H7 (cell line): Measurements from ENCODE around the gene HYLS1. TPM values are rescaled to one million over a fixed set of nuclear protein-coding genes. Genes with fewer than 3 reads are reported as not detected.
A peak's percentile ranks its signal among the peaks of the same experiment; 100 is the strongest.

Experiments
- DNase-seq: peaks from one replicate; pipeline ENCODE4 v3.0.0; 2012
- H3K27me3 ChIP-seq: 2 replicates; pipeline ENCODE4 v1.6.0; 2011; ENCODE audit warnings: mild to moderate bottlenecking, low read length; ENCODE audit not compliant: control insufficient read depth, insufficient read depth
- H3K36me3 ChIP-seq: replicated peaks from 2 replicates; pipeline ENCODE4 v1.5.1; 2011; ENCODE audit warnings: low read length; ENCODE audit not compliant: control insufficient read depth, insufficient read depth
- H3K4me3 ChIP-seq: 2 replicates; pipeline ENCODE4 v1.5.1; 2011; ENCODE audit warnings: low read depth, mild to moderate bottlenecking, control low read depth, low read length, moderate library complexity; ENCODE audit not compliant: insufficient read depth
- total RNA-seq: library from RNA; depleted of rRNA; stranded (reverse); fragments of >200 nt; shearing (Covaris generic); gene quantifications from 2 replicates; pipeline ENCODE4 v1.2.3, GENCODE V29; 2014

Gene HYLS1
- total RNA-seq, 1 experiment from 2014 or later, result 11.5 TPM

DNA sequence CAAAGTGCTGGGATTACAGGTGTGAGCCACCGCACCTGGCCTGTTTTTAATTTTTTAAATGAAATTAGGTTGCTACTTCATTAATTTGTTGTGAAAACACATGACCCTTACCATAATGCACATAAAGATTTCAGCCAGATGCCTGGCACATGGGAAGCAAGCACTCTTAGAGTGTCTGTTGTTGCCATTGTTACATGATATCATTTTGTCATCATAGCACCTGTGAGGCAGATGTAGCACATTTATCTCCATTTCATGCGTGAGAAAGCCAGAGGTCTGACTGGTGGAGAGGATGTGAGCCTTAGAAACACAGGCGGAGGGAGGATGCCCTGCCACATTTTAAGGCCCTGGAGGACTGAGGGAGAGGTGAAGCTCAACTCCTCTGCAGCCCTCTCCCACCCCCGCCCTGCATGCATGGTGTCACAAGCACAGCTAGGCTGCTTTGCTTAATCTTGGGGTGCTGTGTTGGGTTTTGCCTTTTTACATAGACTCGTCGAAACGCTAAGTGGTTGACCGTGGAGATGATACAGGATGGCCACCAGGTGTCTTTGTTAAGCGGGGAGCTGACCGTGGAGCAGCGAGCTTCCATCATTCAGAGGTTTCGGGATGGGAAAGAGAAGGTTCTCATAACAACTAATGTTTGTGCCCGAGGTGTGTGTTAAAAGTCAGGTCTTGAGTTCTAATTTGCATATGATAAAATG is 30.8 kb downstream of the HYLS1 start:
- no peaks in the 10 kb centered on the region for H3K27me3 ChIP-seq
- DNase-seq, result peak; percentile 58
- H3K4me3 ChIP-seq, result no peak overlapping the region
- no peaks in the 10 kb centered on the region; the same call in 1 of the 2 replicates for H3K36me3 ChIP-seq

DNA sequence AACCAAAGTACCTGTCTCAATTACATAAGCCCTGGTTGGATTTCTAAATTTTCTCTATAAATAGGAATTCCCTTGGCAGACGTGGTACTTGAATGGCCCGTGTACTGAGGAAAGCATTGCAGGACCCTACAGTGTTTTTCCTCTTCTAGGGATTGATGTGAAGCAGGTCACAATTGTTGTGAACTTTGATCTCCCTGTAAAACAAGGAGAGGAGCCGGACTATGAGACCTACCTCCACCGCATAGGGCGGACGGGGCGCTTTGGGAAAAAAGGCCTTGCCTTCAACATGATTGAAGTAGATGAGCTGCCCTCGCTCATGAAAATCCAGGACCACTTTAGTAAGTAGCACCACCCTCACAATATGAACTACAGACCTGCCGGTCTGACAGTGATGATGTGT is 33.6 kb downstream of the HYLS1 start:
- Histone ChIP-seq H3K27me3 (no peaks in the 10 kb centered on the region), H3K4me3 (no peak overlapping the region), H3K36me3 (no peaks in the 10 kb centered on the region; the same call in 1 of the 2 replicates)
- no peak for DNase-seq

GRCh38 chr11:125922156-125922555 is 34.7 kb downstream of the HYLS1 start:
- H3K36me3 ChIP-seq, result no peaks in the 10 kb centered on the region; the same call in 1 of the 2 replicates
- no peaks in the 10 kb centered on the region for H3K27me3 ChIP-seq
- DNase-seq, result no peak
- H3K4me3 ChIP-seq, result no peak overlapping the region

DNA sequence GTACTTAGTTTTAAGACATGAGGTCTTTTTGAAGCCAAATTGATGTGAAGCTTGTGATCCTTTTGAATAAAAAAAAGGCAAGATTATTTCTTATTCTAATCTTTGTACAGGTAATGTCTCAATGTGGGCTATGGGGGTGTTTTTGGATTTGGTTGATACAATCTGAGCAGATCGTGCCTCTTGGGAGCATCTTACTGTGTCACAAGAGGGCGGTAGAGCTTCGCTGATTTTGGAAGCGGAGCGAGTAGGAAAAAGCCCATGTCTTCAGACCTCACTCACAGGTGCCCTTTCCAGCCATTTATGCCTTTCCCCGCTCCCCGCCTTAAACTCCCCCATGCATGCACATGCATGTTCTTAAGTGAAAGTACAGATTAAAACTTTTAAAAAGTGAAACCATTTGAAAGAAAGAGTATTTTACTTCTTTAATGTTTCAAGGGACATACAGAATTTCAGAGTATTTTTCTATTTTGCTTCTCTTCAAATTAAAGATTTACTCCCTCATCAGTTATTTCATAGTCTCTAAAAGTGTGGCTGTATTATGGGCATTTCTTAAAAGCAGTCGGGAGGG is 35.6 kb downstream of the HYLS1 start:
- peak; percentile 82 for DNase-seq
- no peak overlapping the region for H3K4me3 ChIP-seq
- H3K36me3 ChIP-seq, result no peaks in the 10 kb centered on the region; the same call in 1 of the 2 replicates
- no peaks in the 10 kb centered on the region for H3K27me3 ChIP-seq

DNA sequence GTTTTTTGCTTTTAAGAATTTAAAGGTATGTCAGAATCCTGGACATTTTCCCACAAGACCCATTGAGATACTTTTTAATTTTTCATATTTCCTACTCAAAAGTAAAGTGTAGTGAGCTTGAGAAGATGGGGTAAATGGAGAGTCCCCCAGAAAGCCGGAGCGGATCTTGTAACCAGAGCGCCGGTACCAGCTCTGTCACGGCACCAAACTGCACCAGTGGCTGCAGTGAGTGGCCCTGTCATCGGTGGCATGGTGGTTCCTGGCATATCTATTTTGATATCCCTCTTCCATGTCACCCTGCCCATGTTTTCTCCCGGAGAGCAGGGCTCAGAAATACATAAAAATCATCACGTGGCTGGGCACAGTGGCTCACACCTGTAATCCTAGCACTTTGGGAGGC is 36.2 kb downstream of the HYLS1 start:
- no peak for DNase-seq
- no peaks in the 10 kb centered on the region for H3K27me3 ChIP-seq
- H3K36me3 ChIP-seq, result no peaks in the 10 kb centered on the region; the same call in 1 of the 2 replicates

GRCh38 chr11:125924384-125925007 is 37.0 kb downstream of the HYLS1 start:
- Histone ChIP-seq H3K27me3 (no peaks in the 10 kb centered on the region), H3K4me3 (no peak overlapping the region), H3K36me3 (no peaks in the 10 kb centered on the region; the same call in 1 of the 2 replicates)
- no peak for DNase-seq

More for the DNA sequence above, 36.2 kb downstream of the HYLS1 start:
- H3K4me3 ChIP-seq, result no peak overlapping the region

GRCh38 chr11:125925247-125925740 is 37.8 kb downstream of the HYLS1 start:
- no peak for DNase-seq
- no peaks in the 10 kb centered on the region; the same call in 1 of the 2 replicates for H3K36me3 ChIP-seq

DNA sequence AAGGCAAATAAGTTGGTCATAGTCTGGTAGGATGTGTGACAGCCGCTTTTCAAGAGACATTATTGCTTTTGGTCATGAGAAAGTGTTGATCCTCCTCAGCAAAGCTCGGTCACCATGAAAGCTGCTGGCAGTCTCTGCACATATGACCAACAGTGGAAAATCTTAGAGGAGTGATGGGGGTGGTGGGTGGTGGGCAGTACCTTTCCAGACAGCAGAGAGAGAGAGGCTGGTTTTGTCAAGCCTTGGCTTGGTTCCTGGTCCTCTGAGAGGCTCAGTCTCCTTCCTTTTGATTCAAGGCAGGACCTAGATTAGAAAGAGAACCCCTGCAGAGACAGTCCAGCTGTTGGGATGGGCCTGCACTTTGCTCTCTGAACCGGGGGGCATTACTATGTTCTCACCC is 38.3 kb downstream of the HYLS1 start:
- Histone ChIP-seq H3K27me3 (no peaks in the 10 kb centered on the region), H3K36me3 (no peaks in the 10 kb centered on the region; the same call in 1 of the 2 replicates), H3K4me3 (no peak overlapping the region)
- no peak for DNase-seq

More at GRCh38 chr11:125925247-125925740, 37.8 kb downstream of the HYLS1 start:
- no peaks in the 10 kb centered on the region for H3K27me3 ChIP-seq
- no peak overlapping the region for H3K4me3 ChIP-seq

DNA sequence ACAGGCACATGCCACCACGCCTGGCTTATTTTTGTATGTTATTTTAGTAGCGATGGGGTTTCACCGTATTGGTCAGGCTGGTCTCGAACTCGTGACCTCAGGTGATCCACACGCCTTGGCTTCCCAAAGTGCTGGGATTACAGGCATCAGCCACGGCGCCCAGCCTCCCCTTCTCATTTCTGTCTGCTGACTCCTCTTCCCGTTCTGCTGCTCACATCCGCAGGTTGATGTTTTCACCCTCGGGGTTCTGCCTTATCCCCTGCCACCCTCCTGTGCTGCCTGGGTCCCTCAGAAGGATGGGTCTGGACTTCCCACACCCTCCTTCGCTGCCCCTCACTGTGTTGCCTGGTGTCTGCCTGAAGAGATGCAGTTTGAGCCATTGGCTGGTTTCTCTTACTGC is 39.2 kb downstream of the HYLS1 start:
- DNase-seq, result no peak
- H3K27me3 ChIP-seq, result no peaks in the 10 kb centered on the region
- H3K4me3 ChIP-seq, result no peak overlapping the region
- no peaks in the 10 kb centered on the region; the same call in 1 of the 2 replicates for H3K36me3 ChIP-seq

DNA sequence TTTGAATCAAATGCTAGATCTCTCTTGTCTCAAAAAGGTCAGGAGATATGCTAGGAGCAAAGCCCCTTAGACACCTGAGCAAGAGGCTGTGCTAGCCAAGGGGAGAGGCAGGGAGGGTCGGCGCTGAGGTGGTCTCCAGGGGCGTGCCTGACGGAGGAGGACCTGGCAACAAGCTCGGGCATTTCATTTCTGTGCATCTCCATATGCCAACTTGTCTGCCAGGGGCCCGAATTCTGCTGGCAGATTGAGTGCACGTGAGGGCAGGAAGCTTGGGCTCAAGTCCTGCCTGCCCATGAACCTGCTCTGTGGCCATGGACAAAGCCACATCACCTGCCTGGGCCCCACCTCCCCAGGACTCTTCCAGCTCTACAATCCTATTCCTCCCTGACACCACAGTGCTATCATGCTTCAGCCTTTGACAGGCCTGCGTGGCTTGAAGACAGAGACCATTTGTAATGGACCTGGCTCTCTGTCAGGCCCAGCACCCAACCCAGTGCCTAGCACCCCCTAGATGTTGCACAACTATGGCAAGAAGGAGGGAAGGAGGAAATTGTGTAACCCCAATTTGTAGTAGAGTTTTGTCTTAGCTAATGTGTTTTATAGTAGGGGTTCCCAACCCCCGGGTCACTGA is 42.1 kb downstream of the HYLS1 start:
- Histone ChIP-seq H3K36me3 (no peaks in the 10 kb centered on the region), H3K27me3 (no peaks in the 10 kb centered on the region), H3K4me3 (no peak overlapping the region)
- no peak for DNase-seq

DNA sequence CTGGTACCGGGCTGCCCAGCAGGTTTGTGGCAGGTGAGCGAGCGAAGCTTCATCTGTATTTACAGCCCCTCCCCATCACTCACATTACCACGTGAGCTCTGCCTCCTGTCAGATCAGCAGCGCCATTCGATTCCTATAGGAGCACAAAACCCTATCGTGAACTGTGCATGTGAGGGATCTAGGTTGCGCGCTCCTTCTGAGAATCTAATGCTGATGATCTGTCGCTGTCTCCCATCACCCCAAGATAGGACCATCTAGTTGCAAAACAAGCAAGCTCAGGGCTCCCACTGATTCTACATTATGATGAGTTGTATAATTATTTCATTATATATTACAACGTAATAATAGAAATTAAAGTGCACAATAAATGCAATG is 42.6 kb downstream of the HYLS1 start:
- Histone ChIP-seq H3K36me3 (no peaks in the 10 kb centered on the region), H3K27me3 (no peaks in the 10 kb centered on the region), H3K4me3 (no peak overlapping the region)
- no peak for DNase-seq

DNA sequence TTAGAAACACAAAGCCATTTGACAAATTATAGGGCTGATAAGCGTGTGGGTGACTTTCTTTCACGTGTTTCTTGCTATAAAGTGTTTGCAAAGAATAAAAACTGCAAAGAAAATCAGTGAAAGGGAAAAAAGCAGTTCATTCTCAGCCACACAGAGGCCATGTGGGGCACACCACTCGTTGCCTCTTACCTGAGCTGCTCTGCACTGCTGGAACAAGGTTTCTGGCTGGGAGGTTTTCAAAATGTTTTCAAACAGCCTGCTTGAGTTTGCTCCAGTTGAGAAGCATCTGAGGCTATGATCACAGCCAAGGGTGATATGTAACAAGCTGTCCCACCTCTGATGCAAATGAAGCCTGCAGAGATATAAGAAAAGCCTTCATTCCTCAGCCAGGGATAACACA is 43.6 kb downstream of the HYLS1 start:
- Histone ChIP-seq H3K4me3 (no peak overlapping the region), H3K36me3 (no peaks in the 10 kb centered on the region), H3K27me3 (no peaks in the 10 kb centered on the region)
- DNase-seq, result peak; percentile 35

- Histone ChIP-seq H3K27me3 (no peaks in the 10 kb centered on the region), H3K4me3 (no peak overlapping the region)
- no peak for DNase-seq
These were observed 44.2 kb downstream of the HYLS1 start for GRCh38 chr11:125931668-125932067.

DNA sequence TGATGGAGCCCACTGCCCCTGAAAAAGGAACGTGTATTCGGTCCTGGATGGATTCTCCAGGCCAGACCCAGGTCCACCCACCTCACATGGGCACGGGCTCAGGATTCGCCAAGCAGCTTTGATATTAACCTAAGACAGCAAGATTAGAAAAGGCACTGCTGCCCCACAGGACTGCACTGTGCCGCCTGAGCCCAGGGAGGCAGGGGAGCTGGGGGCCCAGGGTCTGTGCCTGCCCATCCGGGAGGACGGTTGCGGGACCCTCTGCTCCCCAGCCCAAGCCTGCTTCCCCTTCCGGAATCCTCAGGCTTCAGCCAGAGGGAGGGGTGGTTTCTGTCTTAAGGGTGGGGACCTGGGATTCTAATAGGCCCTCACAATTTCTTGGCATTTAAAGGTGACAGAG is 44.8 kb downstream of the HYLS1 start:
- Histone ChIP-seq H3K36me3 (no peaks in the 10 kb centered on the region), H3K27me3 (no peaks in the 10 kb centered on the region), H3K4me3 (no peak overlapping the region)
- DNase-seq, result no peak

More at GRCh38 chr11:125931668-125932067, 44.2 kb downstream of the HYLS1 start:
- H3K36me3 ChIP-seq, result no peaks in the 10 kb centered on the region
